B cell (primary cell): ENCODE results near the gene LIMK2. TPM values are rescaled to one million over a fixed set of nuclear protein-coding genes. Genes with fewer than 3 reads are reported as not detected.

Experiments
- ATAC-seq: fragments of 200-7000 bp; cut with Tn5 transposase; one replicate; pipeline ENCODE4 v1.10.0; 2021; ENCODE audit warnings: low read depth, mild to moderate bottlenecking, moderate number of reproducible peaks, moderate library complexity
- CTCF ChIA-PET: fragments of 350-600 bp; sonication (Branson Sonifier 250); formaldehyde crosslinking; loops from one replicate; lab custom pipeline; 2021; ENCODE audit warnings: antibody characterized with exemption, inconsistent platforms; lab: Charles Lee
- POLR2A ChIA-PET: fragments of 350-600 bp; sonication (Branson Sonifier 250); formaldehyde crosslinking; loops from one replicate; lab custom pipeline; 2021; ENCODE audit warnings: antibody characterized with exemption; lab: Charles Lee
- DNase-seq: peaks from one replicate; pipeline ENCODE4 v3.0.0; 2013
- H2AFZ ChIP-seq: 2 replicates; pipeline ENCODE4 v1.6.1; 2012; ENCODE audit warnings: mild to moderate bottlenecking, low read depth, low read length; ENCODE audit not compliant: insufficient read depth, poor library complexity, severe bottlenecking
- H3K27ac ChIP-seq, 2 donors: 1 replicate in 1 of 2; 2 replicates in 1 of 2; pipeline ENCODE4 v1.5.1; 2012 to 2013; ENCODE audit warnings: low read length in 2 of 2, mild to moderate bottlenecking in 2 of 2, moderate library complexity in 1 of 2
- H3K27me3 ChIP-seq, 4 experiments: fragments of 200-600 bp in 1 of 4; sonication (generic) in 1 of 4; replicated peaks in 1 of 4; 1 replicate in 2 of 4; 2 replicates in 2 of 4; pipeline versions ENCODE4 v1.6.1 to v1.7.0; 2013 to 2016; ENCODE audit warnings: low read length in 3 of 4, mild to moderate bottlenecking in 2 of 4, mixed read lengths in 1 of 4, moderate library complexity in 1 of 4; ENCODE audit not compliant: insufficient read depth in 4 of 4, control insufficient read depth in 3 of 4; ENCODE audit errors: control extremely low read depth in 1 of 4
- H3K36me3 ChIP-seq, 2 experiments: replicated peaks in 1 of 2; 1 replicate in 1 of 2; 2 replicates in 1 of 2; pipeline versions ENCODE4 v1.6.1 to v1.7.1; 2013; ENCODE audit warnings: low read length in 1 of 2; ENCODE audit not compliant: insufficient read depth in 2 of 2, control insufficient read depth in 1 of 2; ENCODE audit errors: control extremely low read depth in 1 of 2, extremely low read depth in 1 of 2
- H3K4me1 ChIP-seq, 2 donors: fragments of 200-600 bp in 1 of 2; sonication (generic) in 1 of 2; 1 replicate in 1 of 2; 2 replicates in 1 of 2; pipeline versions ENCODE4 v1.5.1 to v1.6.1; 2013 to 2017; ENCODE audit warnings: low read length in 2 of 2; ENCODE audit not compliant: control insufficient read depth in 2 of 2, insufficient read depth in 2 of 2
- H3K4me2 ChIP-seq: replicated peaks from 2 replicates; pipeline ENCODE3; 2012; ENCODE audit warnings: mild to moderate bottlenecking, low read depth, low read length; ENCODE audit not compliant: poor library complexity, severe bottlenecking
- H3K4me3 ChIP-seq, 5 experiments: fragments of 200-600 bp in 1 of 5; sonication (generic) in 1 of 5; 1 replicate in 3 of 5; 2 replicates in 2 of 5; pipeline versions ENCODE4 v1.5.1 to v1.7.0; 2011 to 2016; ENCODE audit warnings: low read length in 4 of 5, mild to moderate bottlenecking in 4 of 5, low read depth in 2 of 5, control low read depth in 1 of 5, moderate library complexity in 1 of 5; ENCODE audit not compliant: insufficient read depth in 1 of 5; ENCODE audit errors: control extremely low read depth in 1 of 5, extremely low read depth in 1 of 5
- H3K79me2 ChIP-seq: fragments of 200-600 bp; sonication (generic); one replicate; pipeline ENCODE4 v1.6.0; 2016; ENCODE audit warnings: low read length; ENCODE audit not compliant: control insufficient read depth, insufficient read depth
- H3K9ac ChIP-seq: fragments of 200-600 bp; sonication (generic); 2 replicates; pipeline ENCODE4 v1.6.1; 2017; ENCODE audit warnings: mild to moderate bottlenecking, low read length, moderate library complexity
- H3K9me3 ChIP-seq, 3 donors: one replicate each; pipeline versions ENCODE4 v1.6.1 to v1.7.1; 2013; ENCODE audit warnings: low read length in 2 of 3; ENCODE audit not compliant: control insufficient read depth in 2 of 3, insufficient read depth in 1 of 3; ENCODE audit errors: control extremely low read depth in 1 of 3
- H4K20me1 ChIP-seq: 2 replicates; pipeline ENCODE4 v1.6.0; 2012; ENCODE audit warnings: mild to moderate bottlenecking, low read length; ENCODE audit not compliant: insufficient read depth, control insufficient read depth, poor library complexity, severe bottlenecking
- H3K27ac Mint-ChIP-seq: one replicate; pipeline ENCODE4 v1.8.0; 2021; ENCODE audit warnings: mixed read lengths
- H3K27me3 Mint-ChIP-seq: one replicate; pipeline ENCODE4 v1.8.0; 2021; ENCODE audit warnings: mixed read lengths
- H3K4me1 Mint-ChIP-seq: one replicate; pipeline ENCODE4 v1.8.0; 2021; ENCODE audit warnings: mixed read lengths
- H3K4me3 Mint-ChIP-seq: one replicate; pipeline ENCODE4 v1.8.0; 2021; ENCODE audit warnings: mixed read lengths
- H3K9me3 Mint-ChIP-seq: one replicate; pipeline ENCODE4 v1.8.0; 2022; ENCODE audit warnings: mixed read lengths; ENCODE audit not compliant: insufficient read depth
- EZH2 ChIP-seq: IDR thresholded peaks from 2 replicates; pipeline ENCODE4 v1.6.1; 2012; ENCODE audit warnings: borderline replicate concordance, low read depth, mild to moderate bottlenecking, moderate library complexity, low read length; ENCODE audit not compliant: insufficient read depth, poor library complexity, severe bottlenecking
- WGBS: methylation state at CpG from one replicate; pipeline ENCODE4 v1.1.5; 2013; ENCODE audit warnings: missing lambda C conversion rate; ENCODE audit not compliant: insufficient coverage; 5-methylcytosine and 5-hydroxymethylcytosine counted together
- intact Hi-C: fragments of 100-400 bp; cut with micrococcal nuclease; formaldehyde crosslinking; loops from one replicate; pipeline ENCODE4 v1.10.0; 2022
- polyA plus RNA-seq: library from polyadenylated mRNA; depleted of rRNA; stranded (reverse); fragments of >200 nt; gene quantifications from 2 replicates; pipeline ENCODE4 v1.2.3, GENCODE V29; 2012
- total RNA-seq, 2 donors: library from RNA; stranded (reverse); fragments of 120-200 nt in 1 of 2; gene quantifications; 1 replicate in 1 of 2; 2 replicates in 1 of 2; pipeline versions ENCODE4 v1.2.3 to v1.2.4, GENCODE V29; 2013 to 2022
- TF ChIP-seq, protein P1 (sequence below): fragments of 200-600 bp; IDR thresholded peaks from one replicate; pipeline ENCODE4 v1.8.0; 2022; ENCODE audit warnings: antibody characterized with exemption, mild to moderate bottlenecking

LIMK2 gene
- total and polyA plus RNA-seq, 2 donors (not counting 1 experiment from before 2014, with no cell fraction given): 6.8 to 20.2 TPM

DNA sequence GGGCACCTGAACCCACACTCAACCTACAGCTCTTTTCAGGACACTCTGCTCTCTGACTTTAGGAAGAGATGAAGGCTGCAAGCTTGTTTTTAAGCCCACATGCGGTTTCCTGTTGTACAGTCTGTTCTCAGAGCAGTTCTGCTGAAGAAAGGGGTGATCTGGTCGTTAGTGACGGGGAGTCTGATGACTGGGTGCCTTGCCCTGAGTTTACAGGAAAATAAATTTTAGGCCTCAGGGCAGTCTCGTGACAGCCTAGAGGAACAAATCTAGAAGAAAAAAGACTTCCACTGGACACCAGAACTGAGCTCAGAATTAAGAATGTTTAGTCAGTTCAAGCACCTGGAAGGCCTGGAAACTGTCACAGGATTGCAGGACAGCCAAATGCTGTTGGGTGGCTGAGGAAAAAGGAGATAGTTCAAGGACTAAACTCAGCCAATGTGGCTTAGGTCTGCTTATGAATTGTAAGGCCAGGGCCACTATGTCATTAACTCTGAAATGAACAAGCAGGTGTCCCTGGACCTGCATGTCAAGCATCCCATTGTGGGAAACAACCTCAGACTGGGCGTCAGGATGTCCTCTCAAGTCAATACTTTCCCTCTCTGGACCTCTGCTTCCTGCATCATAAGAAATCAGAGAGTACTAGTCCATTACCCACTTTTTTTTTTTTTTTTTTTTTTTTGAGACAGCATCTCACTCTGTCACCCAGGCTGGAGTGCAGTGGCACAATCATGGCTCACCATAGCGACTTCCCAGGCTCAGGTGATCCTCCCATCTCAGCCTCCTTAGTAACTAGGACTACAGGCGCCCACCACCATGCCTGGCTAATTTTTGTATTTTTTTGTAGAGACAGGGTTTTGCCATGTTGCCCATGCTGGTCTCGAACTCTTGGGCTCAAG lies 74.5 kb downstream of the LIMK2 start:
- ChIA-PET CTCF (interaction anchor here (0.7 to 6.6 kb wide), 6 partner anchors 13 to 77 kb away, joined by 3 to 67 read pairs (median 4); no protein-coding TSS in a partner anchor), POLR2A (interaction anchor here (0.6 kb wide), 3 partner anchors 14 to 58 kb away, joined by 3 to 5 read pairs (median 4); no protein-coding TSS in a partner anchor)
- WGBS: 20% methylated on average over 6 of the region's 8 CpGs
- Histone ChIP-seq H3K4me1 (peaks cover 54 to 62% of the 10 kb centered on the region in 2 donors), H3K79me2 (peaks cover 57% of the 10 kb centered on the region), H3K36me3 (peaks cover 8 to 70% of the 10 kb centered on the region in 2 experiments), H4K20me1 (peaks cover 5% of the 10 kb centered on the region), H3K9ac (peak overlapping the region; percentile 39), H3K4me3 (peak overlapping the region in 1 of 5 experiments; percentile 25), H3K4me2 (peak overlapping the region; percentile 65), H3K27me3 (no peaks in the 10 kb centered on the region), H3K27ac (peak overlapping the region; percentile 99 to 100), H3K9me3 (no peaks in the 10 kb centered on the region), H2AFZ (no peak overlapping the region)
- DNase-seq (peak; percentile 62), ATAC-seq (no peak)
- no peaks in the 10 kb centered on the region for H3K9me3 Mint-ChIP-seq
- peak overlapping the region; percentile 64 for H3K4me3 Mint-ChIP-seq
- intact Hi-C loops: no loop called here
- no peak for TF ChIP-seq EZH2
- TF ChIP-seq, protein P1, sequence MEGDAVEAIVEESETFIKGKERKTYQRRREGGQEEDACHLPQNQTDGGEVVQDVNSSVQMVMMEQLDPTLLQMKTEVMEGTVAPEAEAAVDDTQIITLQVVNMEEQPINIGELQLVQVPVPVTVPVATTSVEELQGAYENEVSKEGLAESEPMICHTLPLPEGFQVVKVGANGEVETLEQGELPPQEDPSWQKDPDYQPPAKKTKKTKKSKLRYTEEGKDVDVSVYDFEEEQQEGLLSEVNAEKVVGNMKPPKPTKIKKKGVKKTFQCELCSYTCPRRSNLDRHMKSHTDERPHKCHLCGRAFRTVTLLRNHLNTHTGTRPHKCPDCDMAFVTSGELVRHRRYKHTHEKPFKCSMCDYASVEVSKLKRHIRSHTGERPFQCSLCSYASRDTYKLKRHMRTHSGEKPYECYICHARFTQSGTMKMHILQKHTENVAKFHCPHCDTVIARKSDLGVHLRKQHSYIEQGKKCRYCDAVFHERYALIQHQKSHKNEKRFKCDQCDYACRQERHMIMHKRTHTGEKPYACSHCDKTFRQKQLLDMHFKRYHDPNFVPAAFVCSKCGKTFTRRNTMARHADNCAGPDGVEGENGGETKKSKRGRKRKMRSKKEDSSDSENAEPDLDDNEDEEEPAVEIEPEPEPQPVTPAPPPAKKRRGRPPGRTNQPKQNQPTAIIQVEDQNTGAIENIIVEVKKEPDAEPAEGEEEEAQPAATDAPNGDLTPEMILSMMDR: no peak
- peaks cover 57% of the 10 kb centered on the region for H3K4me1 Mint-ChIP-seq
- peak overlapping the region; percentile 79 for H3K27ac Mint-ChIP-seq
- H3K27me3 Mint-ChIP-seq: no peaks in the 10 kb centered on the region
